Measurements from ENCODE around the gene FAM120A.
"Not testable (repeated sequence)": the region's sequence is repeated elsewhere in the genome, so short reads cannot be mapped to it uniquely, and the experiment has no call there.

FAM120A gene

GRCh38 chr9:93509084-93509483, 57.6 kb downstream of the FAM120A start:
- DNase-seq (ENCODE audit: low read depth): no peak

- no peak for DNase-seq (ENCODE audit: low read depth)
Measured at GRCh38 chr9:93510041-93510440, 58.6 kb downstream of the FAM120A start.

DNA sequence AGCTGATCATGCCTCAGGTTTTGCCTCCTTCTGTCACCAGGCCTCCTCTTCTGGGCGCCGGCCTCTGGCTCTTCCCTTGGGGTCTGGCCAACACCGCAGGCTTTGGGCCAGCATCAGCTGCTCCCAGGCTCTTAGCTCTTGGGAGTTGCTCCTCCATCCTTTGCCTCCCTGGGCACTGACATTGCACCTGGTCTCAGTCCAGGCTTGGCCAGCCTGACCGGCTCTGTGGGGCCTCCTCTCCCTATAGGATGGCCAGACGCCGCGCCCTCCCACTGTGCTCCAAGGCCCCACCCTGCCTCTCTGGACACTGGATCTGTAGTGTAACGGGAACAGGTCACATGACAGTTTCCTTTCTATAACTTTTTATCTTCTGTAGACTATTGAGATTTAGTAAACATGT, 59.7 kb downstream of the FAM120A start:
- DNase-seq (ENCODE audit: low read depth): not testable (repeated sequence)

DNA sequence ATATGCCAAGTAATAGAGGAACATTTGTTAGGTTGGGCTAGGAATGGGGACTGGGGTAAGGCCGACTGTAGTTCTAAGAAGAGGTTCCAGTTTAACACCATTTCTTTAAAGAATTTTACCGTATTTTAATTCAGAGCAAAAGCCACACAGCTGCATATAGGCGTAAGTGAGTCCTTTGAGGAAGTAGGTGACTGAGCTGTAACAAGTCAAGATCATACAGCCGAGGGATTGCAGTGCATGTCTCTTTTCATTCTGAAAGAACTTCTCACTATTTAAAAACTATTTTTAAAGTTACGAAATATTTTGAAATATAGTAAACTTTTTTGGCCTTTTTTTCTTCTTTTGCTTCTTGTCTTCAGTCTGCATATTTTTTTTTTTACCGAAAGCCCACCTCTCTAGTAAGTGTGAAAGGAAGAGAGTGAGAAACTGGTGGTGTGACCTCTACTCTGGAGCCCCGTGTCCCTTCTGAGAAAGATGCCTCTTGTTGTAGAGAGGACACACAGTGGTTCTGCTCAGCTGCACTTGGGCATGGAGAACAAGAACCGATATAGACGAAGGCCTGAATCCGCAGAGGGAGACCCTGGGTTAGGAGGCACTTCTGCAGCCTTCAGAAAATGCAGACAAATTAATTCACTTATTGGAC, 60.8 kb downstream of the FAM120A start:
- DNase-seq (ENCODE audit: low read depth): not testable (repeated sequence)

- DNase-seq (ENCODE audit: low read depth): no peak
Measured at GRCh38 chr9:93513606-93514005, 62.1 kb downstream of the FAM120A start.

GRCh38 chr9:93517331-93517730, 65.8 kb downstream of the FAM120A start:
- no peak for DNase-seq (ENCODE audit: low read depth)

GRCh38 chr9:93520523-93520922, 69.0 kb downstream of the FAM120A start:
- DNase-seq (ENCODE audit: low read depth): no peak

GRCh38 chr9:93522736-93523135, 71.3 kb downstream of the FAM120A start:
- DNase-seq (ENCODE audit: low read depth): no peak

- no peak for DNase-seq (ENCODE audit: low read depth)
Measured at GRCh38 chr9:93523518-93524144, 72.1 kb downstream of the FAM120A start.

DNA sequence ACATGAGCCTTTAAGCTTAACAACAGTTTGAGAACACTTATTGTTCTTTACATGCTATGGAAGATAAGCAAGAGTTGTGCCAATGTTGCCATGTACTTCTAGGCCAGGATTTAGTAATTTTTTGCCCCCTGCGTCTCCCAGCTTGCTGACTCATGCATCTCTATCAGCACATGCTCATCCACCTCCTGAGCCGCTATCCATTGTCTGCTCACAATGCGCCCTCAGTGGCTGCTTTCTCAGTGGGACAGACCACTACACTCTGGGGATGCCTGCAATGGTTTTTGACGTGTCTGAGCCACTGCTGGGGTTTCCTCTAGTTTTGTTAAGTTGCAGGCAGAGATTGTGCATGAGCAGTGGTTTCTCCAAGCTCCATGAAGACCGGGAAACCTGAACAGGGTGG, 74.0 kb downstream of the FAM120A start:
- DNase-seq (ENCODE audit: low read depth): no peak

- no peak for DNase-seq (ENCODE audit: low read depth)
Measured at GRCh38 chr9:93531374-93531773, 79.9 kb downstream of the FAM120A start.

GRCh38 chr9:93532141-93532540, 80.7 kb downstream of the FAM120A start:
- no peak for DNase-seq (ENCODE audit: low read depth)

DNA sequence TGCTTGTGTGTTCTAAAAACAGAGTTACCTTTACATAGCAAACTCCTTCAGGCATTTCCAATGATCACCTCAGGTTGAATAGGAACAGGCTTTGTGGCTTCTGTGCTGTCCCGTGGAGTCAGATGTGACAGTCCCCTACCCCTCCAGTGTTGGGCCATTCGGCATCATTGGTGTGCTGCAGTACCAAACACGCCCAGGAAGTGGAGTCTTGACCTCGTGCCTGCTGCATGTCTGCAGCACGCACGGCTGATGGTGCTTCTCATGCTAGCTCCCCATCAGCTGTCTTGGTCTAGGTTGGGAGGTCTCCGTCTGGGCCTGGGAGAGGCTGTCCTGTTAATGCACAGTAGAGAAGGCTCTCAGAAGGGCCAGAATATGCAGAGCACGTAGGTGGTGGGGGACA, 82.4 kb downstream of the FAM120A start:
- DNase-seq (ENCODE audit: low read depth): no peak

- DNase-seq (ENCODE audit: low read depth): no peak
Measured at GRCh38 chr9:93536167-93536566, 84.7 kb downstream of the FAM120A start.

GRCh38 chr9:93536874-93537273, 85.4 kb downstream of the FAM120A start:
- DNase-seq (ENCODE audit: low read depth): no peak

- no peak for DNase-seq (ENCODE audit: low read depth)
Measured at GRCh38 chr9:93540305-93540704, 88.8 kb downstream of the FAM120A start.

DNA sequence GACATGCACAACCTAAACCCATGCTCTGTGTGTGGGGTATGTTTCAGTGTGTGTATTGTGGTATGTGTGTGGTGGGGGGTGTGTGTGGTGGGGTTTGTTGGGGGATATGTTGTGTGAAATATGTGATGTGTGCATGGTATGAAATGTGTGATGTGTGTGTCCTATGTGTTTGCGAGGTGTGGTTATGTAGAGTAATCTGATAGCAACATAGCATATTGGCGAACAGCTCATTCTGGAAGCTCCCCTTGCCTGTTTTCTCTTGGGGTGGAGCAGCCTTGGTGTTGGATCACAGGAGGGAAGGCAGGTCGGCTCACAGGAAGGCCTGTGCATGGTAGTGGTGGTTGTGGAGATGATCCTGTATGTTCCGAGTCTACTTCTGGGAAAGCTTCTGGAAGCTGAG, 89.5 kb downstream of the FAM120A start:
- DNase-seq (ENCODE audit: low read depth): no peak

- no peak for DNase-seq (ENCODE audit: low read depth)
Measured at GRCh38 chr9:93541581-93542349, 90.3 kb downstream of the FAM120A start.

DNA sequence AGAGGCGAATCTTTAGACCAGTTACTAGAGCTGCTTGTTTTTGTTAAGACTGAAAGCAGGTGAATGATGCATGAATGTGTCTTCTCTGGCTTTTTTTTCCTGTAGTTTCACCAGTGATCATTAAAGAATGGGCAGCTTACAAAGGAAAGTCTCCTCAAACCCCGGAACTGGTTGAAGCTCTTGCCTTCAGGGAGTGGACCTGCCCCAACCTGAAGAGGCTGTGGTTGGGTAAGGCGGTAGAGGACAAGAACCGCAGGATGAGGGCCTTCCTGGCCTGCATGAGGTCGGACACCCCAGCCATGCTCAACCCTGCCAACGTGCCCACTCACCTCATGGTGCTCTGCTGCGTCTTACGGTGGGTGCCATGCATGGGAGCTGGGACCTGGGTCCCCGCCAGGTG, 91.6 kb downstream of the FAM120A start:
- DNase-seq (ENCODE audit: low read depth): no peak

- no peak for DNase-seq (ENCODE audit: low read depth)
Measured at GRCh38 chr9:93546356-93546755, 94.9 kb downstream of the FAM120A start.

- DNase-seq (ENCODE audit: low read depth): no peak
Measured at GRCh38 chr9:93549611-93550010, 98.1 kb downstream of the FAM120A start.

GRCh38 chr9:93552923-93553322, 101.4 kb downstream of the FAM120A start:
- no peak for DNase-seq (ENCODE audit: low read depth)

- no peak for DNase-seq (ENCODE audit: low read depth)
Measured at GRCh38 chr9:93555370-93555769, 103.9 kb downstream of the FAM120A start.
